Thoracic aorta (tissue), 2 donors: Measurements from ENCODE around the gene ZFP2. TPM values are rescaled to one million over a fixed set of nuclear protein-coding genes. Genes with fewer than 3 reads are reported as not detected.
"Not testable (repeated sequence)": the region's sequence is repeated elsewhere in the genome, so short reads cannot be mapped to it uniquely, and the experiment has no call there.

Source experiments
- ATAC-seq: fragments of 150-250 bp; one replicate; pipeline ENCODE4 v1.8.0; 2017; ENCODE audit warnings: low read depth; ENCODE audit not compliant: insufficient number of reproducible peaks, low FRiP score
- DNase-seq: peaks from one replicate; pipeline ENCODE4 v3.0.0-alpha.2; 2020; ENCODE audit warnings: low spot score
- H3K27ac ChIP-seq, 2 donors: fragments of 200-600 bp; sonication (generic); 1 replicate in 1 of 2; 2 replicates in 1 of 2; pipeline ENCODE4 v1.5.1; 2016; ENCODE audit warnings: mild to moderate bottlenecking in 2 of 2, moderate library complexity in 2 of 2
- H3K27me3 ChIP-seq: fragments of 200-600 bp; sonication (generic); replicated peaks from 2 replicates; pipeline ENCODE4 v1.6.0; 2016; ENCODE audit warnings: mild to moderate bottlenecking; ENCODE audit not compliant: insufficient read depth
- H3K36me3 ChIP-seq: fragments of 200-600 bp; sonication (generic); one replicate; pipeline ENCODE4 v1.5.1; 2016
- H3K4me1 ChIP-seq, 2 donors: fragments of 200-600 bp; sonication (generic); 1 replicate in 1 of 2; 2 replicates in 1 of 2; pipeline versions ENCODE4 v1.5.1 to v1.6.0; 2016; ENCODE audit warnings: low read depth in 2 of 2, mild to moderate bottlenecking in 1 of 2; ENCODE audit not compliant: control insufficient read depth in 1 of 2
- H3K4me3 ChIP-seq: fragments of 200-600 bp; sonication (generic); 2 replicates; pipeline ENCODE4 v1.5.1; 2016; ENCODE audit warnings: mild to moderate bottlenecking
- H3K9me3 ChIP-seq: fragments of 200-600 bp; sonication (generic); 2 replicates; pipeline ENCODE4 v1.5.1; 2016
- CTCF ChIP-seq: fragments of 200-600 bp; sonication (generic); IDR thresholded peaks from one replicate; pipeline ENCODE4 v1.5.1; 2019; ENCODE audit warnings: antibody characterized with exemption
- total RNA-seq, 2 donors: library from RNA; depleted of rRNA; stranded (reverse); fragments of >200 nt; gene quantifications; one replicate each; pipeline versions ENCODE4 v1.1.0 to v1.2.3, GENCODE V29; 2016

Gene ZFP2
- total RNA-seq, 2 donors from 2014 or later, result 1.1 to 2.2 TPM

DNA sequence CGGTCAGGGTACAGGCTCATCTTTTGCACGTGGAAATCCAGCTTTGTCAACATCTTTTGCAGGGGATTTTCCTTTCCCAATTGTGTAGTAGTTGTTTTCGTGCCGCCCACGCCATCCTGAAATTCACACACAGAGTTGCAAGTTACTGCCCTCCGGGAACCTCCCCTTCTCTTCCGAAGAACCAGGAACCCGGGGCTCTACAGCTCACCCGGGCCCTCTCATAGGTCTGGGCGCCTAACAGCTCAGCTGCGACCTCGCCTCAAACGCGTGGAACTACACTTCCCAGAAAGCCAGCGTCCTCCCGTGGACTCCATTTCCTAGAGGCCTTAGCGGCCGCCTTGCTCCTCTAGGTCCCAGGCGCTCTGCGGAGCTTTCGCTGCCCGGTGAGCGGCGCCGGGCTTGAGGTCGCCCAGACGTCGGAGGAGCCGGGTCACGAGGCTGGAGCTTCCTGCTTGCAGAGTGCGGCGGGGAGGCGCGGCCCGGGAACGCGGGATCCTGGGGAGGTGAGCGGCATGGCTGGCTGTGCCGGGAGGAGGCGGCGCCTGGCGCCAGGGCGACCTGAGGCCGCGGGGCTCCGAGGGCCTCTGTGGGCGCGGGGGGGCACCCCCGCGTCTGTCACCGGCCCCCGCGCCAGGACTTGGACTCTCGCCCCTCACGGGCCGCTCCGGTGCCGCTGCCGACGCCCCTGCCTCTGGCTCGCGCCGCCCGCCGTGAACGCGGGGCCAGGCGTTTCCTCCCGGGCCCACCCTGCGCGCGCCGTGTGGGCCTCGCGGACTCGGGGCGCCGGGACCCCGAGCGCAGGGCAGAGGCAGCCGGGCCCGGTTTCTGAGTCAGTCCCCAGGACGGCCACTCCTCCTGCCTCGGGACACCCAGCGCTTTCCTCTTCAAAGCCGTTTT lies 35.8 kb upstream of the ZFP2 start, which contains the start of gene ZNF354B:
TSS of gene ZNF354B (plus strand) at position 329 of the 897 bp plus-strand sequence. CDS start 1,095 bp downstream, outside the sequence.
- Histone ChIP-seq H3K27ac (peak within 1 kb of the TSS; percentile 67 to 71), H3K4me1 (peaks cover 8 to 10% of the 10 kb centered on the region in 2 donors), H3K27me3 (no peaks in the 10 kb centered on the region), H3K4me3 (peak within 1 kb of the TSS; percentile 95), H3K9me3 (no peaks in the 10 kb centered on the region), H3K36me3 (peaks cover 5% of the 10 kb centered on the region)
- peak; percentile 83 for ATAC-seq
- TF ChIP-seq CTCF, result peak; percentile 27
- DNase-seq, result peak; percentile 68

GRCh38 chr5:178860615-178861014 lies 35.1 kb upstream of the ZFP2 start:
- Histone ChIP-seq H3K4me1 (peaks cover 8 to 10% of the 10 kb centered on the region in 2 donors), H3K4me3 (peak overlapping the region; percentile 95), H3K27ac (peak overlapping the region in 1 of 2 donors; percentile 67), H3K36me3 (peaks cover 12% of the 10 kb centered on the region)
- not testable (repeated sequence) for H3K9me3 ChIP-seq, ATAC-seq, DNase-seq, H3K27me3 ChIP-seq

- H3K4me1 ChIP-seq, result peaks cover 8 to 10% of the 10 kb centered on the region in 2 donors
- TF ChIP-seq CTCF, result no peak
- no peaks in the 10 kb centered on the region for H3K27me3 ChIP-seq
- DNase-seq, result no peak
- peak overlapping the region; percentile 50 for H3K4me3 ChIP-seq
- H3K36me3 ChIP-seq, result peaks cover 22% of the 10 kb centered on the region
- no peaks in the 10 kb centered on the region for H3K9me3 ChIP-seq
- no peak overlapping the region for H3K27ac ChIP-seq
- no peak for ATAC-seq
These were observed 34.1 kb upstream of the ZFP2 start for GRCh38 chr5:178861627-178862026.

DNA sequence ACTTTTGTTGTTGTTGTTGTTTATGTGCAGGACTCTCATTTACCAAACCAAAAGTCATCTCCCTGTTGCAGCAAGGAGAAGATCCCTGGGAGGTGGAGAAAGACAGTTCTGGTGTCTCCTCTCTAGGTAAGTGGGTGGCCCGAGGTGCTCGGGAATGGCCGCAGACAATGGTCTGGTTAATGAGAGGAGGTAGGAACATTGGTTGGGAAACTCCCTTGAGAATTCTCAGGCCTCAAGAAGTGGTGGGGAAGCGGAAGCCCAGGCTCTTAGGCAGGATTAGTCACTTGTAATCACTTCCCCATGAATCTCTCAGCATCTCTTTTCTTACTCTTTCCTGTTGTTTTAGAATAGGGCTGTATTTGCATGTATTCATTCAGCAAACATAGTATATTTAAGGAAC lies 28.8 kb upstream of the ZFP2 start:
- Histone ChIP-seq H3K4me1 (peaks cover 0 to 2% of the 10 kb centered on the region in 2 donors), H3K9me3 (peaks cover 2% of the 10 kb centered on the region), H3K4me3 (no peak overlapping the region), H3K36me3 (peaks cover 62% of the 10 kb centered on the region), H3K27me3 (no peaks in the 10 kb centered on the region), H3K27ac (no peak overlapping the region)
- DNase-seq, result no peak
- no peak for ATAC-seq
- no peak for TF ChIP-seq CTCF

DNA sequence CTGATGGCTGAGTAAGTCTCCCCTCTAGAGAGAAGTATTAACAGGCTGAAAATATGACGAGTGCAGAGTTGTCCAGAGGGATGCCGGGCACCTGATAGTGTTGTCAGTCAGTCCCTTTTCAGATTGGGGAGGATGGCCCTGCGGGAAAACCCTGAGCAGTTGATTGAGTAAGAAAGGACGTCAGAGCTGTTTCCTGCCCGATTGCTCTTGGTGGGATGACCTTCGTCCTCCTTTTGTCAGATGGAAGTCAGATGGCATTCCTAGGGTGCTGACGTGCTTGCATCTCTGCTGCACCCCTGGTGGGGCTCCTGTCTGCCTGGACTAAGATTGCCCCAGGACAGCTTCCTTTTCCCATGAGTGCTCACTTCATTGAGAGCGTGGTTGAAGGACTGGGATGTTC lies 26.1 kb upstream of the ZFP2 start:
- no peaks in the 10 kb centered on the region for H3K4me1 ChIP-seq
- H3K4me3 ChIP-seq, result no peak overlapping the region
- DNase-seq, result no peak
- no peak overlapping the region for H3K27ac ChIP-seq
- H3K27me3 ChIP-seq, result no peaks in the 10 kb centered on the region
- no peak for TF ChIP-seq CTCF
- H3K36me3 ChIP-seq, result peaks cover 83% of the 10 kb centered on the region
- peaks cover 26% of the 10 kb centered on the region for H3K9me3 ChIP-seq
- no peak for ATAC-seq
